Measurements from ENCODE around the gene ITGA3. TPM values are rescaled to one million over a fixed set of nuclear protein-coding genes. Genes with fewer than 3 reads are reported as not detected.

The ITGA3 gene
- polyA plus RNA-seq, 1 of the 3 experiments (the other 2 are of a cell fraction), result 766 TPM

DNA sequence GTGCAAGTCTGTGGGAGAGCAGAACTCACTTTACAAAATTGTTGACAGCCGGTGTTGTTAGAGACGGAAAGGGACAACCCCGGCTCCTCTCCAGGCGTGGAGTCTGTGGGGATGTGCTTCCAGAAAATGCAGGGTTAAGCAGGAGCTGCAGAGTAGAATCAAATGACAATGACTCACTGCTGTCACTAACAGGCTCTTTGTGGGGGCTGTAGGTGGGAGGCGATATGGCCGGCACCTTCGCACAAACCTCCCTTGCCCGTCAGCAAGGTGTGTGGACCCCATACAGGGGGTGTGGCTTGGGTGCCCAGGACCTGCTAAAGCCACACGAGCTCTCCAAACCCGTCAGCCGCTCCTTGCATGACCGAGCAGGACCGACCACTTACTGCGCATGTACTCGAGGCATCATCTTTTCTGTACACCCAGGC lies 45.0 kb downstream of the ITGA3 start:
- 0 out of 2 replicates have a peak, but pooled peaks cover 3% of the 10 kb centered on the region for H4K20me1 ChIP-seq (ENCODE audit: insufficient read depth)
- H3K9ac ChIP-seq, result no peak overlapping the region
- 80% methylated on average over 11 of the region's 15 CpGs for WGBS (ENCODE audit: low lambda C conversion rate)
- H3K9me3 ChIP-seq, result no peaks in the 10 kb centered on the region
- H3K36me3 ChIP-seq (replicated peaks in 1 of 2; ENCODE audit: control insufficient read depth in 1 of 2, insufficient read depth in 2 of 2, low read length in 1 of 2), result peaks cover under 1 to 17% of the 10 kb centered on the region in 2 experiments
- no peak overlapping the region for H3K4me3 ChIP-seq (ENCODE audit: low read depth in 2 of 2, low read length in 1 of 2)
- no peak for DNase-seq
- CTCF ChIA-PET, result interaction anchor here (0.6 to 15.0 kb wide), 8 partner anchors 7 to 103 kb away, joined by 3 to 297 read pairs (median 17); partner anchors contain the start of gene PDK2
- H3K4me2 ChIP-seq, result no peak overlapping the region
- H3K27me3 ChIP-seq (ENCODE audit: insufficient read depth), result no peaks in the 10 kb centered on the region
- H3K27ac ChIP-seq (ENCODE audit: low read depth in 2 of 2, low read length in 1 of 2), result peak overlapping the region in 1 of 2 experiments; percentile 58; a peak in 2 of 4 replicates
- H3K4me1 ChIP-seq (ENCODE audit: control insufficient read depth in 1 of 2, insufficient read depth in 2 of 2, low read depth in 1 of 2, low read length in 1 of 2), result peaks cover 0 to 34% of the 10 kb centered on the region in 2 experiments; a peak in 1 of 4 replicates
- no peaks in the 10 kb centered on the region for H3K79me2 ChIP-seq (ENCODE audit: insufficient read depth)
- H3F3A ChIP-seq (replicated peaks; ENCODE audit: insufficient read depth), result peaks cover 5% of the 10 kb centered on the region
- TF ChIP-seq YY1 (IDR thresholded peaks at IDR 0.05; ENCODE audit: low read depth) (no peak), EZH2phosphoT487 (IDR thresholded peaks at IDR 0.05; ENCODE audit: borderline replicate concordance, low read depth) (no peak), NFIC (IDR thresholded peaks at IDR 0.05; ENCODE audit: borderline replicate concordance) (no peak), FOSL2 (IDR thresholded peaks at IDR 0.05; ENCODE audit: borderline replicate concordance, low read depth) (peak; percentile 34; the same call in 1 of the 2 replicates)
- TF ChIP-seq, protein P1, sequence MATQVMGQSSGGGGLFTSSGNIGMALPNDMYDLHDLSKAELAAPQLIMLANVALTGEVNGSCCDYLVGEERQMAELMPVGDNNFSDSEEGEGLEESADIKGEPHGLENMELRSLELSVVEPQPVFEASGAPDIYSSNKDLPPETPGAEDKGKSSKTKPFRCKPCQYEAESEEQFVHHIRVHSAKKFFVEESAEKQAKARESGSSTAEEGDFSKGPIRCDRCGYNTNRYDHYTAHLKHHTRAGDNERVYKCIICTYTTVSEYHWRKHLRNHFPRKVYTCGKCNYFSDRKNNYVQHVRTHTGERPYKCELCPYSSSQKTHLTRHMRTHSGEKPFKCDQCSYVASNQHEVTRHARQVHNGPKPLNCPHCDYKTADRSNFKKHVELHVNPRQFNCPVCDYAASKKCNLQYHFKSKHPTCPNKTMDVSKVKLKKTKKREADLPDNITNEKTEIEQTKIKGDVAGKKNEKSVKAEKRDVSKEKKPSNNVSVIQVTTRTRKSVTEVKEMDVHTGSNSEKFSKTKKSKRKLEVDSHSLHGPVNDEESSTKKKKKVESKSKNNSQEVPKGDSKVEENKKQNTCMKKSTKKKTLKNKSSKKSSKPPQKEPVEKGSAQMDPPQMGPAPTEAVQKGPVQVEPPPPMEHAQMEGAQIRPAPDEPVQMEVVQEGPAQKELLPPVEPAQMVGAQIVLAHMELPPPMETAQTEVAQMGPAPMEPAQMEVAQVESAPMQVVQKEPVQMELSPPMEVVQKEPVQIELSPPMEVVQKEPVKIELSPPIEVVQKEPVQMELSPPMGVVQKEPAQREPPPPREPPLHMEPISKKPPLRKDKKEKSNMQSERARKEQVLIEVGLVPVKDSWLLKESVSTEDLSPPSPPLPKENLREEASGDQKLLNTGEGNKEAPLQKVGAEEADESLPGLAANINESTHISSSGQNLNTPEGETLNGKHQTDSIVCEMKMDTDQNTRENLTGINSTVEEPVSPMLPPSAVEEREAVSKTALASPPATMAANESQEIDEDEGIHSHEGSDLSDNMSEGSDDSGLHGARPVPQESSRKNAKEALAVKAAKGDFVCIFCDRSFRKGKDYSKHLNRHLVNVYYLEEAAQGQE (IDR thresholded peaks at IDR 0.05; ENCODE audit: low read depth, low read length), result no peak
- no peak overlapping the region for H2AFZ ChIP-seq (ENCODE audit: low read depth)
- no peaks in the 10 kb centered on the region for H3K9me2 ChIP-seq
- POLR2A ChIA-PET, result no interaction called here

- Histone ChIP-seq H3K9me3 (no peaks in the 10 kb centered on the region), H3K4me3 (ENCODE audit: low read depth in 2 of 2, low read length in 1 of 2) (no peak overlapping the region), H3K4me1 (ENCODE audit: control insufficient read depth in 1 of 2, insufficient read depth in 2 of 2, low read depth in 1 of 2, low read length in 1 of 2) (peaks cover 0 to 28% of the 10 kb centered on the region in 2 experiments; a peak in 1 of 4 replicates), H3K9ac (no peak overlapping the region), H2AFZ (ENCODE audit: low read depth) (no peak overlapping the region), H3K27ac (ENCODE audit: low read depth in 2 of 2, low read length in 1 of 2) (peak overlapping the region in 1 of 2 experiments; percentile 58; a peak in 2 of 4 replicates), H3K4me2 (no peak overlapping the region), H3K36me3 (replicated peaks in 1 of 2; ENCODE audit: control insufficient read depth in 1 of 2, insufficient read depth in 2 of 2, low read length in 1 of 2) (peaks cover 5 to 19% of the 10 kb centered on the region in 2 experiments), H3K27me3 (ENCODE audit: insufficient read depth) (no peaks in the 10 kb centered on the region), H3K79me2 (ENCODE audit: insufficient read depth) (no peaks in the 10 kb centered on the region), H3K9me2 (no peaks in the 10 kb centered on the region), H4K20me1 (ENCODE audit: insufficient read depth) (0 out of 2 replicates have a peak, but pooled peaks cover 3% of the 10 kb centered on the region), H3F3A (replicated peaks; ENCODE audit: insufficient read depth) (peaks cover 4% of the 10 kb centered on the region)
- WGBS (ENCODE audit: low lambda C conversion rate), result 80% methylated on average over 16 of the region's 17 CpGs
- DNase-seq, result peak; percentile 89
- POLR2A ChIA-PET, result no interaction called here
- CTCF ChIA-PET, result interaction anchor here (0.9 to 15.0 kb wide), 11 partner anchors 8 to 168 kb away, joined by 3 to 297 read pairs (median 13); partner anchors contain the start of genes PDK2 and SGCA
- no peak for TF ChIP-seq FOSL2 (IDR thresholded peaks at IDR 0.05; ENCODE audit: borderline replicate concordance, low read depth)
- TF ChIP-seq GATA2 (CRISPR knock-in tag; IDR thresholded peaks at IDR 0.05), result no peak
- no peak for TF ChIP-seq FOXM1 (IDR thresholded peaks at IDR 0.05; ENCODE audit: low read depth)
- peak; percentile 25; the same call in 1 of the 2 replicates for TF ChIP-seq RCOR1 (IDR thresholded peaks at IDR 0.05; ENCODE audit: low read length)
- TF ChIP-seq, protein P1 (IDR thresholded peaks at IDR 0.05; ENCODE audit: low read depth, low read length), result no peak
- no peak for TF ChIP-seq RFX5 (IDR thresholded peaks at IDR 0.05; ENCODE audit: low read length)
- TF ChIP-seq TAF1 (IDR thresholded peaks at IDR 0.05; ENCODE audit: borderline replicate concordance, low read depth, low read length), result no peak
- TF ChIP-seq MXI1 (IDR thresholded peaks at IDR 0.05; ENCODE audit: low read depth, low read length), result 0 out of 2 replicates have a peak, but pooled peaks have one; percentile 74
- no peak for TF ChIP-seq POLR2AphosphoS5 (IDR thresholded peaks at IDR 0.05; ENCODE audit: low read depth, low read length)
- TF ChIP-seq, protein P2, sequence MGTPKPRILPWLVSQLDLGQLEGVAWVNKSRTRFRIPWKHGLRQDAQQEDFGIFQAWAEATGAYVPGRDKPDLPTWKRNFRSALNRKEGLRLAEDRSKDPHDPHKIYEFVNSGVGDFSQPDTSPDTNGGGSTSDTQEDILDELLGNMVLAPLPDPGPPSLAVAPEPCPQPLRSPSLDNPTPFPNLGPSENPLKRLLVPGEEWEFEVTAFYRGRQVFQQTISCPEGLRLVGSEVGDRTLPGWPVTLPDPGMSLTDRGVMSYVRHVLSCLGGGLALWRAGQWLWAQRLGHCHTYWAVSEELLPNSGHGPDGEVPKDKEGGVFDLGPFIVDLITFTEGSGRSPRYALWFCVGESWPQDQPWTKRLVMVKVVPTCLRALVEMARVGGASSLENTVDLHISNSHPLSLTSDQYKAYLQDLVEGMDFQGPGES (IDR thresholded peaks at IDR 0.05; ENCODE audit: low read depth, low read length), result no peak
These were observed 45.6 kb downstream of the ITGA3 start for GRCh38 chr17:50101346-50102163.
